ENCODE measurements around the gene AHNAK2.
A peak's percentile ranks its signal among the peaks of the same experiment; 100 is the strongest.

The AHNAK2 gene

DNA sequence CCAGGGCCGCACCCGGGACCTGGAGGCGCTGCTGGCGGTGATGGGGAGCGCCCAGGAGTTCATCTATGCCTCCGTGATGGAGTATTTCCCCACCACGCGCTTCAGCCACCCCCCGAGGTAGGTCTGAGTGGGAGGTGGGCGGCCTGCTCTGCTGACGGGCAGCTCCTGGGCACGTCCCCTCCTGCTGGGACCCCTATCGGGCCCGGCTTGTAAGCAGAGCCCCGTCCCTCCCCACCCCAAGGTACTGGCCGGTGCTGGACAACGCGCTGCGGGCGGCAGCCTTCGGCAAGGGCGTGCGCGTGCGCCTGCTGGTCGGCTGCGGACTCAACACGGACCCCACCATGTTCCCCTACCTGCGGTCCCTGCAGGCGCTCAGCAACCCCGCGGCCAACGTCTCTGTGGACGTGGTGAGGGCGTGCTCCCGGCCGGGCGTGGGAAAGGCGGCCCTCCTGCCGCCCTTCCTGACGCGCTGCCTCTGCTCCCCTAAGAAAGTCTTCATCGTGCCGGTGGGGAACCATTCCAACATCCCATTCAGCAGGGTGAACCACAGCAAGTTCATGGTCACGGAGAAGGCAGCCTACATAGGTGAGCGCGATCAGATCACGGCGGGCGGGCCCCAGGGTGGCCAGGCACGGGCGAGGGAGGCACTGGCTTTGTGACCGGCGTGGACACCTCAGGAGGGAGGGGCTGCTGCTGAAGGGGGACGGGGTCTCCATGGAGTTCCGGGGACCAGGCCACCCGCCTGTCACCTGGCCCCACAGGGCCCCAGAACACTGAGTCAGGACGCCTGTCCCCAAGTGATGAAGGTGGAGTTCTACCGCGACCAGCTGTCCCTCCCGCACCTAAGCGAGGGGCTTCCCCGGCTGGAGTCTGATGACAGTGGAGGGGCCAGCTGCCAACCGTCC lies 46.2 kb downstream of the AHNAK2 start:
- Mint-ChIP-seq H3K27ac (no peak overlapping the region), H3K36me3 (peaks cover 12 to 23% of the 10 kb centered on the region in 2 donors)
- ATAC-seq (replicated peaks), result no peak

GRCh38 chr14:104931304-104931770 lies 46.8 kb downstream of the AHNAK2 start:
- no peak overlapping the region for H3K4me3 Mint-ChIP-seq
- ATAC-seq (replicated peaks) (no peak), DNase-seq (no peak)
- H3K36me3 Mint-ChIP-seq, result peaks cover 12 to 23% of the 10 kb centered on the region in 2 donors
- H3K9me3 Mint-ChIP-seq, result no peaks in the 10 kb centered on the region
- H3K27ac Mint-ChIP-seq, result no peak overlapping the region
- no peaks in the 10 kb centered on the region for H3K27me3 Mint-ChIP-seq
- H3K4me1 Mint-ChIP-seq, result peaks cover 28 to 49% of the 10 kb centered on the region in 2 donors

More for the DNA sequence above, 46.2 kb downstream of the AHNAK2 start:
- peak overlapping the region in 1 of 2 donors; percentile 18 for H3K4me3 Mint-ChIP-seq
- no peak for DNase-seq
- no peaks in the 10 kb centered on the region for H3K27me3 Mint-ChIP-seq
- H3K9me3 Mint-ChIP-seq, result no peaks in the 10 kb centered on the region
- peaks cover 24 to 42% of the 10 kb centered on the region in 2 donors for H3K4me1 Mint-ChIP-seq

- Mint-ChIP-seq H3K27ac (no peak overlapping the region), H3K4me1 (peaks cover 31 to 56% of the 10 kb centered on the region in 2 donors), H3K4me3 (no peak overlapping the region), H3K9me3 (no peaks in the 10 kb centered on the region), H3K27me3 (no peaks in the 10 kb centered on the region), H3K36me3 (peaks cover 12 to 23% of the 10 kb centered on the region in 2 donors)
- no peak for ATAC-seq (replicated peaks)
- no peak for DNase-seq
Measured at GRCh38 chr14:104930526-104931303, 47.5 kb downstream of the AHNAK2 start.

DNA sequence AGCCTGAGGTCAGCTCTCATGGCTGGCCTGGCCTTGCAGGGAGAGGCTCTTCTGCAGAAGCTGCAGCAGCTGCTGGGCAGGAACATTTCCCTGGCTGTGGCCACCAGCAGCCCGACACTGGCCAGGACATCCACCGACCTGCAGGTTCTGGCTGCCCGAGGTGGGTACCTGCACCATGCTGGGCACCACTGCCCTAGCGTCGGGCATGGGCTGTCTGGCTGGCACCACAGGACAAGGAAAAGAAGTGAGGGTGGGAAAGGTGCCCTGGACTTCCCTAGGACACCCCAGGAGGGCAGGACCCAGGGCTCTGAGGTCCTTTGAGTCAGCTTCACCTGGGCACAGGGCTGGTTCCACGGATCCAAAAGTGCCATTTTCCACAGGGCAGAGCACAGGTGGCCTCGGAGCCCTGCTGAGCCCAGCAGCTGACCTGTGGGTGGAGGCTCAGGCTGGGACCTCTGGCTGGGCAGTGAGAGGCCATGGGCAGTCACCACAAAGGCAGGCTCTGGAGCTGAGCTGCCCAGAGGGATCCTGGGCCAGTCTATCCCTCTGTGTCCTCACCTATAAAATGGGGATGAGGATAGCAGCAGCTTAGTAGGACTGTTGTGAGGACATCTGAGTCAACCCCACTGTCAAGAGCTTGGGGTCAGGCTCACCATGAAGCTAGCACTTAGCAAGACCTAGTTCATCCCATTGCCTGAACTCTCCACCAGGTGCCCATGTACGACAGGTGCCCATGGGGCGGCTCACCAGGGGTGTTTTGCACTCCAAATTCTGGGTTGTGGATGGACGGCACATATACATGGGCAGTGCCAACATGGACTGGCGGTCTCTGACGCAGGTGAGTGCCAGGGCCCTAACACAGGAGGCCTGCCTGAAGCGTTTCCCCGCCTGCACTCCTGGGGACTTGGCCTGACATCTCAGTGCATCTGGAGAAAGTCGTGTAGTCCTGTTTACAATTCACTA lies 48.6 kb downstream of the AHNAK2 start:
- H3K4me3 Mint-ChIP-seq, result no peak overlapping the region
- no peaks in the 10 kb centered on the region for H3K9me3 Mint-ChIP-seq
- no peaks in the 10 kb centered on the region for H3K27me3 Mint-ChIP-seq
- peaks cover 33 to 60% of the 10 kb centered on the region in 2 donors for H3K4me1 Mint-ChIP-seq
- peaks cover 12 to 23% of the 10 kb centered on the region in 2 donors for H3K36me3 Mint-ChIP-seq
- no peak overlapping the region for H3K27ac Mint-ChIP-seq
- ATAC-seq (replicated peaks) (no peak), DNase-seq (no peak)

GRCh38 chr14:104928391-104929133 lies 49.6 kb downstream of the AHNAK2 start:
- no peak for ATAC-seq (replicated peaks)
- peaks cover 41 to 65% of the 10 kb centered on the region in 2 donors for H3K4me1 Mint-ChIP-seq
- H3K27me3 Mint-ChIP-seq, result no peaks in the 10 kb centered on the region
- H3K27ac Mint-ChIP-seq, result no peak overlapping the region
- no peak for DNase-seq
- H3K4me3 Mint-ChIP-seq, result peak overlapping the region in 1 of 2 donors; percentile 8
- peaks cover 12 to 27% of the 10 kb centered on the region in 2 donors for H3K36me3 Mint-ChIP-seq
- peaks cover 0 to 4% of the 10 kb centered on the region in 2 donors for H3K9me3 Mint-ChIP-seq

- H3K27me3 Mint-ChIP-seq, result no peaks in the 10 kb centered on the region
- H3K36me3 Mint-ChIP-seq, result peaks cover 9 to 27% of the 10 kb centered on the region in 2 donors
- H3K4me1 Mint-ChIP-seq, result peaks cover 41 to 67% of the 10 kb centered on the region in 2 donors
- ATAC-seq (replicated peaks) (no peak), DNase-seq (no peak)
- peaks cover 0 to 4% of the 10 kb centered on the region in 2 donors for H3K9me3 Mint-ChIP-seq
- H3K4me3 Mint-ChIP-seq, result peak overlapping the region; percentile 89 to 90
- no peak overlapping the region for H3K27ac Mint-ChIP-seq
Measured at GRCh38 chr14:104927901-104928300, 50.3 kb downstream of the AHNAK2 start.

DNA sequence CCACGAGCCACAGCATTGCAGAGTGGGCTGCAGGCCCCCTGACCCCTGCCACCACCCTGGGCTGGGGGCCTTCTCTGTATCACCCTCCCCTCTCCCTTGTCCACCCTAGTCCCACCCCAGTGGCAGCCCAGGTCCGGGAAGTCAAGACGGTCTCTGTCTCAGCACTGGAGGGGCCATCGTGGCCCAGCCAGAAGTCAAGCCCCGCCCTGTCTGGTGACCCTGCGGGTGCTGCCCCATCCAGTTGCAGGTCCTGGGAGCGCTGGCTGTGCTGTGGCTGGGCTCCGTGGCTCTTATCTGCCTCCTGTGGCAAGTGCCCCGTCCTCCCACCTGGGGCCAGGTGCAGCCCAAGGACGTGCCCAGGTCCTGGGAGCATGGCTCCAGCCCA lies 50.8 kb downstream of the AHNAK2 start:
- H3K36me3 Mint-ChIP-seq, result peaks cover 9 to 27% of the 10 kb centered on the region in 2 donors
- H3K4me3 Mint-ChIP-seq, result peak overlapping the region; percentile 89 to 90
- H3K4me1 Mint-ChIP-seq, result peaks cover 45 to 70% of the 10 kb centered on the region in 2 donors
- no peaks in the 10 kb centered on the region for H3K27me3 Mint-ChIP-seq
- H3K9me3 Mint-ChIP-seq, result peaks cover 0 to 4% of the 10 kb centered on the region in 2 donors
- no peak for ATAC-seq (replicated peaks)
- DNase-seq, result no peak
- H3K27ac Mint-ChIP-seq, result peak overlapping the region; percentile 73

- ATAC-seq (replicated peaks) (peak; percentile 81 to 85), DNase-seq (peak; percentile 77)
- Mint-ChIP-seq H3K9me3 (peaks cover 0 to 4% of the 10 kb centered on the region in 2 donors), H3K27me3 (no peaks in the 10 kb centered on the region), H3K4me1 (peaks cover 47 to 76% of the 10 kb centered on the region in 2 donors), H3K4me3 (peak overlapping the region; percentile 89 to 90), H3K36me3 (peaks cover 9 to 27% of the 10 kb centered on the region in 2 donors), H3K27ac (peak overlapping the region; percentile 94)
Measured at GRCh38 chr14:104926619-104927431, 51.3 kb downstream of the AHNAK2 start.

- ATAC-seq (replicated peaks) (peak; percentile 2 to 3), DNase-seq (no peak)
- Mint-ChIP-seq H3K27me3 (no peaks in the 10 kb centered on the region), H3K9me3 (peaks cover 0 to 4% of the 10 kb centered on the region in 2 donors), H3K4me3 (peak overlapping the region; percentile 89 to 90), H3K36me3 (peaks cover 7 to 25% of the 10 kb centered on the region in 2 donors), H3K4me1 (peaks cover 46 to 72% of the 10 kb centered on the region in 2 donors), H3K27ac (peak overlapping the region; percentile 94)
Measured at GRCh38 chr14:104925855-104926609, 52.1 kb downstream of the AHNAK2 start.

- ATAC-seq (replicated peaks), result no peak
- H3K36me3 Mint-ChIP-seq, result peaks cover 3 to 21% of the 10 kb centered on the region in 2 donors
- H3K4me3 Mint-ChIP-seq, result peak overlapping the region; percentile 89 to 90
- no peaks in the 10 kb centered on the region for H3K27me3 Mint-ChIP-seq
- no peak for DNase-seq
- H3K9me3 Mint-ChIP-seq, result peaks cover 0 to 4% of the 10 kb centered on the region in 2 donors
- H3K27ac Mint-ChIP-seq, result peak overlapping the region; percentile 42
- peaks cover 45 to 68% of the 10 kb centered on the region in 2 donors for H3K4me1 Mint-ChIP-seq
Measured at GRCh38 chr14:104925214-104925854, 52.8 kb downstream of the AHNAK2 start.

- DNase-seq, result peak; percentile 55
- Mint-ChIP-seq H3K4me1 (peaks cover 48 to 76% of the 10 kb centered on the region in 2 donors), H3K27me3 (no peaks in the 10 kb centered on the region), H3K36me3 (peaks cover 3 to 17% of the 10 kb centered on the region in 2 donors), H3K4me3 (peak within 1 kb of the TSS; percentile 89 to 90), H3K27ac (peak within 1 kb of the TSS; percentile 87), H3K9me3 (peaks cover 0 to 4% of the 10 kb centered on the region in 2 donors)
- ATAC-seq (replicated peaks), result peak; percentile 56 to 57
Measured at GRCh38 chr14:104924421-104925213, 53.6 kb downstream of the AHNAK2 start, which contains the start of gene PLD4. PLD4 (plus strand) TSS chr14:104924879; CDS start chr14:104927141, 2,262 bp downstream.

Data from stimulated activated naive B cell treated with anti-CD40 and anti-IgM and Interleukin-4, amounts not matched to agents 10 μg/mL and 1 μg/mL and 100 μg/mL, for 72 hours (primary cell).